HepG2 (cell line): ENCODE data around the gene CPPED1. TPM values are rescaled to one million over a fixed set of nuclear protein-coding genes. Genes with fewer than 3 reads are reported as not detected.
A peak's percentile ranks its signal among the peaks of the same experiment; 100 is the strongest.

Experiments
- AHDC1 ChIP-seq: sonication (generic); formaldehyde crosslinking; IDR thresholded peaks from 2 replicates; pipeline ENCODE4 v1.5.1; 2020; ENCODE audit warnings: mild to moderate bottlenecking, missing genetic modification reagents, borderline replicate concordance
- CEBPG ChIP-seq: IDR thresholded peaks from 2 replicates; pipeline ENCODE4 v1.6.1; 2016
- ELF3 ChIP-seq: IDR thresholded peaks from 2 replicates; pipeline ENCODE4 v1.6.1; 2016; ENCODE audit warnings: missing genetic modification reagents, missing compliant biosample characterization
- GATAD2A ChIP-seq: IDR thresholded peaks from 2 replicates; pipeline ENCODE4 v1.6.1; 2016
- HMGXB3 ChIP-seq: sonication (generic); formaldehyde crosslinking; IDR thresholded peaks from 2 replicates; pipeline ENCODE4 v1.4.0; 2020; ENCODE audit warnings: missing genetic modification reagents, borderline replicate concordance
- HMGXB4 ChIP-seq, 2 experiments: sonication (generic) in 1 of 2; formaldehyde crosslinking in 1 of 2; IDR thresholded peaks; 2 replicates each; pipeline versions ENCODE4 v1.4.0 to v1.6.1; 2018 to 2020; ENCODE audit warnings: missing genetic modification reagents in 2 of 2, borderline replicate concordance in 1 of 2, low read depth in 1 of 2, mild to moderate bottlenecking in 1 of 2, missing biosample characterization in 1 of 2
- KDM2A ChIP-seq: sonication (generic); formaldehyde crosslinking; IDR thresholded peaks from 2 replicates; pipeline ENCODE4 v1.4.0; 2020; ENCODE audit warnings: low read depth, missing genetic modification reagents, borderline replicate concordance
- MIER2 ChIP-seq: IDR thresholded peaks from 2 replicates; pipeline ENCODE4 v1.6.1; 2016; ENCODE audit warnings: missing biosample characterization, missing genetic modification reagents
- RARA ChIP-seq: IDR thresholded peaks from 2 replicates; pipeline ENCODE4 v1.6.1; 2016; ENCODE audit warnings: missing genetic modification reagents, missing compliant biosample characterization
- TBL1XR1 ChIP-seq: fragments of 150-350 bp; IDR thresholded peaks from 2 replicates; pipeline ENCODE4 v1.6.1; 2014; ENCODE audit warnings: borderline replicate concordance, low read length; ENCODE audit not compliant: partially characterized antibody
- TCF7 ChIP-seq: sonication (generic); IDR thresholded peaks from 2 replicates; pipeline ENCODE4 v1.6.1; 2016; ENCODE audit warnings: antibody characterized with exemption, low read depth
- THAP7 ChIP-seq: sonication (generic); formaldehyde crosslinking; IDR thresholded peaks from 2 replicates; pipeline ENCODE4 v1.8.1; 2023; ENCODE audit warnings: mild to moderate bottlenecking, missing genetic modification reagents
- ZNF614 ChIP-seq: IDR thresholded peaks from 2 replicates; pipeline ENCODE4 v1.6.1; 2018; ENCODE audit warnings: missing biosample characterization, missing genetic modification reagents, inconsistent platforms, borderline replicate concordance
- ZNF619 ChIP-seq: sonication (generic); formaldehyde crosslinking; IDR thresholded peaks from 2 replicates; pipeline ENCODE4 v1.4.0; 2020; ENCODE audit warnings: mild to moderate bottlenecking, missing genetic modification reagents
- ZSCAN9 ChIP-seq: IDR thresholded peaks from 2 replicates; pipeline ENCODE4 v1.6.1; 2016; ENCODE audit warnings: borderline replicate concordance
- polyA plus RNA-seq, 8 experiments: library from polyadenylated mRNA; depleted of rRNA in 3 of 8; stranded (reverse) in 7 of 8; unstranded in 1 of 8; fragments of >200 nt; fragmentation: Illumina TruSeq in 4 of 8; extraction: Trizol in 4 of 8; gene quantifications; 2 replicates each; pipeline versions ENCODE4 v1.2.1 to v1.2.3, GENCODE V29; 2011 to 2016; ENCODE audit warnings: low read depth in 4 of 8, missing spikeins in 1 of 8, mixed read lengths in 1 of 8; ENCODE audit not compliant: insufficient read depth in 1 of 8
- total RNA-seq, 5 experiments: library from RNA; depleted of rRNA; stranded (reverse); fragments of >200 nt; fragmentation: Illumina TruSeq; extraction: Trizol; gene quantifications; 2 replicates each; pipeline ENCODE4 v1.2.3, GENCODE V29; 2016; ENCODE audit warnings: low read depth in 1 of 5

Gene CPPED1
- total and polyA plus RNA-seq, 2 of the 13 experiments (the other 11 are each of a cell fraction or from before 2014, with no cell fraction given), result 66.6 to 71.3 TPM

GRCh38 chr16:12819126-12820117 lies 15.7 kb upstream of the CPPED1 start (continued):
- peak in 1 of 2 experiments; percentile 72; a peak in 2 of 4 replicates for TF ChIP-seq HMGXB4 (CRISPR knock-in tag; IDR thresholded peaks at IDR 0.05; ENCODE audit: borderline replicate concordance in 1 of 2, low read depth in 1 of 2)
- peak; percentile 71 for TF ChIP-seq ZSCAN9
- 0 out of 2 replicates have a peak, but pooled peaks have one; percentile 60 for TF ChIP-seq MIER2
- 0 out of 2 replicates have a peak, but pooled peaks have one; percentile 67 for TF ChIP-seq ZNF619 (CRISPR knock-in tag)
- TF ChIP-seq CEBPG (CRISPR knock-in tag), result peak; percentile 46; the same call in 1 of the 2 replicates
- TF ChIP-seq TBL1XR1, result no peak
- no peak for TF ChIP-seq AHDC1
- TF ChIP-seq ZNF614 (CRISPR knock-in tag), result peak; percentile 55; the same call in 1 of the 2 replicates
- TF ChIP-seq ELF3 (CRISPR knock-in tag), result peak; percentile 74
- TF ChIP-seq THAP7, result 0 out of 2 replicates have a peak, but pooled peaks have one; percentile 45
- TF ChIP-seq KDM2A, result peak; percentile 77; the same call in 1 of the 2 replicates
- TF ChIP-seq GATAD2A, result peak; percentile 67
- no peak for TF ChIP-seq TCF7
- peak; percentile 46 for TF ChIP-seq RARA
- 0 out of 2 replicates have a peak, but pooled peaks have one; percentile 44 for TF ChIP-seq HMGXB3
